Stomach (tissue), 4 donors: Measurements from ENCODE around the gene GCN1.

Experiments used
- POLR2AphosphoS5 ChIP-seq, 3 donors: sonication (generic); formaldehyde crosslinking; IDR thresholded peaks; one replicate each; pipeline ENCODE4 v1.6.1; 2016; ENCODE audit warnings: antibody characterized with exemption in 3 of 3
- TF ChIP-seq, protein P1 (sequence below), 7 experiments: fragments of 450-650 bp in 4 of 7; fragments of 200-600 bp in 3 of 7; sonication (generic) in 3 of 7; IDR thresholded peaks; one replicate each; pipeline ENCODE4 v1.5.1; 2016 to 2019; ENCODE audit warnings: antibody characterized with exemption in 7 of 7, control low read depth in 2 of 7, mild to moderate bottlenecking in 1 of 7

GRCh38 chr12:120223458-120224303 lies 29.2 kb upstream of the GCN1 start:
- TF ChIP-seq, protein P1, sequence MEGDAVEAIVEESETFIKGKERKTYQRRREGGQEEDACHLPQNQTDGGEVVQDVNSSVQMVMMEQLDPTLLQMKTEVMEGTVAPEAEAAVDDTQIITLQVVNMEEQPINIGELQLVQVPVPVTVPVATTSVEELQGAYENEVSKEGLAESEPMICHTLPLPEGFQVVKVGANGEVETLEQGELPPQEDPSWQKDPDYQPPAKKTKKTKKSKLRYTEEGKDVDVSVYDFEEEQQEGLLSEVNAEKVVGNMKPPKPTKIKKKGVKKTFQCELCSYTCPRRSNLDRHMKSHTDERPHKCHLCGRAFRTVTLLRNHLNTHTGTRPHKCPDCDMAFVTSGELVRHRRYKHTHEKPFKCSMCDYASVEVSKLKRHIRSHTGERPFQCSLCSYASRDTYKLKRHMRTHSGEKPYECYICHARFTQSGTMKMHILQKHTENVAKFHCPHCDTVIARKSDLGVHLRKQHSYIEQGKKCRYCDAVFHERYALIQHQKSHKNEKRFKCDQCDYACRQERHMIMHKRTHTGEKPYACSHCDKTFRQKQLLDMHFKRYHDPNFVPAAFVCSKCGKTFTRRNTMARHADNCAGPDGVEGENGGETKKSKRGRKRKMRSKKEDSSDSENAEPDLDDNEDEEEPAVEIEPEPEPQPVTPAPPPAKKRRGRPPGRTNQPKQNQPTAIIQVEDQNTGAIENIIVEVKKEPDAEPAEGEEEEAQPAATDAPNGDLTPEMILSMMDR (IDR thresholded peaks at IDR 0.05) = no peak
- no peak for TF ChIP-seq POLR2AphosphoS5 (IDR thresholded peaks at IDR 0.05)
